GM12891 (cell line): Measurements from ENCODE around the gene UBXN4.

Experiments used
- POLR2A ChIP-seq: IDR thresholded peaks from 2 replicates; pipeline ENCODE4 v1.6.1; 2011; ENCODE audit warnings: low read depth, low read length, control low read depth
- POLR2AphosphoS5 ChIP-seq: IDR thresholded peaks from 2 replicates; pipeline ENCODE4 v1.6.1; 2011; ENCODE audit warnings: low read depth, low read length, control low read depth
- POU2F2 ChIP-seq: IDR thresholded peaks from 2 replicates; pipeline ENCODE4 v1.6.1; 2011; ENCODE audit warnings: low read depth, mild to moderate bottlenecking, control low read depth, low read length, moderate library complexity
- SPI1 ChIP-seq: IDR thresholded peaks from 2 replicates; pipeline ENCODE4 v1.6.1; 2011; ENCODE audit warnings: low read depth, low read length, control low read depth
- TAF1 ChIP-seq: IDR thresholded peaks from 2 replicates; pipeline ENCODE4 v1.6.1; 2011; ENCODE audit warnings: low read depth, low read length, control low read depth

GRCh38 chr2:135785032-135785431 is 43.4 kb downstream of the UBXN4 start:
- TF ChIP-seq POLR2A (no peak), TAF1 (no peak), SPI1 (no peak), POLR2AphosphoS5 (no peak), POU2F2 (no peak)
